OCI-LY7 (cell line): ENCODE results near the gene PIGQ. TPM values are rescaled to one million over a fixed set of nuclear protein-coding genes. Genes with fewer than 3 reads are reported as not detected.

Source experiments
- BruUV-seq: library from RNA; stranded (reverse); fragments of 400-500 nt; replicated peaks from 2 replicates; lab custom pipeline; 2021; lab: Mats Ljungman, UMichigan
- CTCF ChIA-PET: fragments of 300-600 bp; sonication (Branson Sonifier 250); formaldehyde crosslinking; loops from one replicate; lab custom pipeline; 2022; ENCODE audit warnings: antibody characterized with exemption; ENCODE audit not compliant: unreplicated experiment; lab: Charles Lee
- POLR2A ChIA-PET: fragments of 300-600 bp; sonication (Branson Sonifier 250); formaldehyde crosslinking; loops from one replicate; lab custom pipeline; 2022; ENCODE audit warnings: antibody characterized with exemption; lab: Charles Lee
- DNase-seq: peaks from one replicate; pipeline ENCODE4 v3.0.0-alpha.2; 2015; ENCODE audit warnings: low spot score
- H2AFZ ChIP-seq: fragments of 200-600 bp; sonication (generic), shearing (Covaris generic); 2 replicates; pipeline ENCODE4 v1.6.1; 2014; ENCODE audit warnings: mild to moderate bottlenecking, antibody characterized with exemption, low read length, moderate library complexity
- H3K27ac ChIP-seq: fragments of 200-600 bp; sonication (generic); 2 replicates; pipeline ENCODE4 v1.5.1; 2014; ENCODE audit warnings: mixed run types, low read depth, mild to moderate bottlenecking, moderate library complexity, low read length, inconsistent platforms; ENCODE audit not compliant: poor library complexity, severe bottlenecking
- H3K36me3 ChIP-seq: fragments of 200-600 bp; sonication (generic); 2 replicates; pipeline ENCODE4 v1.6.1; 2014; ENCODE audit warnings: mild to moderate bottlenecking, antibody characterized with exemption, low read length, moderate library complexity, mixed read lengths; ENCODE audit not compliant: insufficient read depth
- H3K4me1 ChIP-seq: fragments of 200-600 bp; sonication (generic); 2 replicates; pipeline ENCODE4 v1.5.1; 2014; ENCODE audit warnings: mild to moderate bottlenecking, low read length; ENCODE audit not compliant: insufficient read depth, poor library complexity, severe bottlenecking
- H3K4me2 ChIP-seq: fragments of 200-600 bp; sonication (generic); 2 replicates; pipeline ENCODE4 v1.6.1; 2014; ENCODE audit warnings: mild to moderate bottlenecking, low read length
- H3K4me3 ChIP-seq: fragments of 200-600 bp; sonication (generic); 2 replicates; pipeline ENCODE4 v1.5.1; 2014; ENCODE audit warnings: mild to moderate bottlenecking, low read depth, low read length; ENCODE audit not compliant: poor library complexity, severe bottlenecking
- H3K79me2 ChIP-seq: fragments of 200-600 bp; sonication (generic); 2 replicates; pipeline ENCODE4 v1.6.1; 2016; ENCODE audit warnings: low read depth, mild to moderate bottlenecking, low read length, moderate library complexity, mixed read lengths; ENCODE audit not compliant: insufficient read depth
- H3K9me2 ChIP-seq: fragments of 200-600 bp; sonication (generic); 2 replicates; pipeline ENCODE4 v1.6.1; 2016; ENCODE audit warnings: mild to moderate bottlenecking, low read length, mixed read lengths; ENCODE audit not compliant: insufficient read depth
- H3K9me3 ChIP-seq: fragments of 200-600 bp; sonication (generic); 2 replicates; pipeline ENCODE4 v1.6.1; 2014; ENCODE audit warnings: mild to moderate bottlenecking, mixed run types, low read length, mixed read lengths
- H4K20me1 ChIP-seq: fragments of 200-600 bp; sonication (generic); 2 replicates; pipeline ENCODE4 v1.6.1; 2014; ENCODE audit warnings: mild to moderate bottlenecking, antibody characterized with exemption, low read length, moderate library complexity, mixed read lengths; ENCODE audit not compliant: insufficient read depth
- EZH2phosphoT487 ChIP-seq: fragments of 200-600 bp; sonication (generic); IDR thresholded peaks from 2 replicates; pipeline ENCODE4 v1.6.1; 2018; ENCODE audit warnings: low read depth, borderline replicate concordance, mild to moderate bottlenecking, mixed run types, antibody characterized with exemption, low read length, moderate library complexity, mixed read lengths
- intact Hi-C: fragments of 100-400 bp; cut with micrococcal nuclease; formaldehyde crosslinking; loops from one replicate; pipeline ENCODE4 v1.10.0; 2022; ENCODE audit not compliant: unreplicated experiment
- total RNA-seq, 2 experiments: library from RNA; depleted of rRNA in 1 of 2; stranded (reverse); fragments of >200 nt in 1 of 2; shearing (Covaris generic) in 1 of 2; gene quantifications; 2 replicates each; pipeline ENCODE4 v1.2.3, GENCODE V29; 2014 to 2022
- TF ChIP-seq, protein P1 (sequence below): fragments of 200-600 bp; sonication (generic); conservative IDR thresholded peaks from 2 replicates; pipeline ENCODE4 v1.5.1; 2014; ENCODE audit warnings: mild to moderate bottlenecking, antibody characterized with exemption, low read length, moderate library complexity, mixed read lengths

The PIGQ gene
- total RNA-seq, 2 experiments from 2014 or later: 39.0 to 54.2 TPM

DNA sequence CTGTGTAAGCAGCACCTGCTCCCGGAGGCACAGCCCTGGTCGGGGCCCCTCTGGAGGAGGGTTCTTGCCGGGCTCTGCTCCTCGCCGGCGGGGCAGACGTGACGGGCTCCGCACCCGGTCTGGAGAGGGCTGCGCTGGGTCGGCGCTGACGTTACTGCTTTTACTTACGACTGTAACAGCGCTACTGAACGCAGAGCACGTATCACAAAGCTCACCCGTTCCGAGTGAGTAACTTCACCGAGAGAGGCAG lies 18.8 kb downstream of the PIGQ start:
- TF ChIP-seq EZH2phosphoT487: no peak
- TF ChIP-seq, protein P1, sequence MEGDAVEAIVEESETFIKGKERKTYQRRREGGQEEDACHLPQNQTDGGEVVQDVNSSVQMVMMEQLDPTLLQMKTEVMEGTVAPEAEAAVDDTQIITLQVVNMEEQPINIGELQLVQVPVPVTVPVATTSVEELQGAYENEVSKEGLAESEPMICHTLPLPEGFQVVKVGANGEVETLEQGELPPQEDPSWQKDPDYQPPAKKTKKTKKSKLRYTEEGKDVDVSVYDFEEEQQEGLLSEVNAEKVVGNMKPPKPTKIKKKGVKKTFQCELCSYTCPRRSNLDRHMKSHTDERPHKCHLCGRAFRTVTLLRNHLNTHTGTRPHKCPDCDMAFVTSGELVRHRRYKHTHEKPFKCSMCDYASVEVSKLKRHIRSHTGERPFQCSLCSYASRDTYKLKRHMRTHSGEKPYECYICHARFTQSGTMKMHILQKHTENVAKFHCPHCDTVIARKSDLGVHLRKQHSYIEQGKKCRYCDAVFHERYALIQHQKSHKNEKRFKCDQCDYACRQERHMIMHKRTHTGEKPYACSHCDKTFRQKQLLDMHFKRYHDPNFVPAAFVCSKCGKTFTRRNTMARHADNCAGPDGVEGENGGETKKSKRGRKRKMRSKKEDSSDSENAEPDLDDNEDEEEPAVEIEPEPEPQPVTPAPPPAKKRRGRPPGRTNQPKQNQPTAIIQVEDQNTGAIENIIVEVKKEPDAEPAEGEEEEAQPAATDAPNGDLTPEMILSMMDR: no peak
- H3K79me2 ChIP-seq: peaks cover 20% of the 10 kb centered on the region; the same call in 1 of the 2 replicates
- no peaks in the 10 kb centered on the region for H3K9me2 ChIP-seq
- intact Hi-C loops: no loop called here
- BruUV-seq: no TSS peak
- peaks cover 23% of the 10 kb centered on the region for H3K4me1 ChIP-seq
- no peak overlapping the region for H2AFZ ChIP-seq
- ChIA-PET CTCF (interaction anchor here (0.6 kb wide), 1 partner anchor 93 kb away, joined by 3 read pairs; no protein-coding TSS in a partner anchor), POLR2A (no interaction called here)
- peak overlapping the region; percentile 89 for H3K27ac ChIP-seq
- H3K4me3 ChIP-seq: peak overlapping the region; percentile 82
- H3K36me3 ChIP-seq: peaks cover 4% of the 10 kb centered on the region; the same call in 1 of the 2 replicates
- DNase-seq: peak; percentile 70
- H3K4me2 ChIP-seq: peak overlapping the region; percentile 80
- no peaks in the 10 kb centered on the region for H4K20me1 ChIP-seq
- H3K9me3 ChIP-seq: no peaks in the 10 kb centered on the region

DNA sequence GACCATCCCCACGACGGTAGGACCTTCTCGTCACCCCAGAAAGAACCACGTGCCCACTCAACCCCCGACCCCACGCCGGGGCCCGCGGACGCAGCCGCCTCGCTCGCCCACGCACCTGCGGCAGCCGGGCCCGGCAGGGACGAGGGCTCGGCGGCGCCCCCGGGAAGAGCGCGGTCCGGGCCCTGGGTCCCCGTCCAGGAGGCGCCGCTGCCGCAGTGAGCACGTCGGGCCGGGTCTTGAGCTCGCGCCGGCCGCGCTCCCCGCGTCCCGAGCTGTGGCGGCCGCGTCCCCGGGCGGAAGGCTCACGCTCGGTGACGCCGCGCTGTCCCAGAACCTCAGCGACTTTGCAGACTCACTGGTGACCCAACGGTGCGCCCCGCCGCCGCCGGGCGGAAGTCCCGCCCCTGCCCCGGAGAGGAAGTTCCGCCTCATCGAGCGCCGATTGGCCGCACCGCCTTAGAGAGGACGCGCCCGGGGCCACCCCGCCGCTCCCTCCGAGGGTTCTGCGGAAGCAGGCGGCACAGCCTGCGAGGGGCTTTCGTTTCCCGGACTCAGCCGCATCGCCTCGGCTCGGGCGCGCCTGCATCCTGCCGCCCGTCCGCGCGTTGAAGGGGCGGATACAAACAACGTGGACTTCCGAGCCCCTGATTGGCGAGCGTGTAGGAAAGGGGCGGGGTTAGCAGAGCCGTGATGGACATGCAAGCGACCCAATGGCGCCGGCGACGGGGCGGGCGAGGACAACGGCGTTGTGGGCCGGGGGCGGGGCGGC lies 19.3 kb downstream of the PIGQ start:
- intact Hi-C loops: loop anchor here (1.0 kb wide), 1 partner anchor 47 kb away; the partner anchor contains the start of gene METTL26
- Histone ChIP-seq H3K4me2 (peak overlapping the region; percentile 80), H3K4me3 (peak overlapping the region; percentile 82), H2AFZ (peak overlapping the region; percentile 56; the same call in 1 of the 2 replicates), H4K20me1 (no peaks in the 10 kb centered on the region), H3K9me3 (no peaks in the 10 kb centered on the region), H3K9me2 (no peaks in the 10 kb centered on the region), H3K36me3 (peaks cover 4% of the 10 kb centered on the region; the same call in 1 of the 2 replicates), H3K79me2 (peaks cover 20% of the 10 kb centered on the region; the same call in 1 of the 2 replicates), H3K4me1 (peaks cover 25% of the 10 kb centered on the region), H3K27ac (peak overlapping the region; percentile 89)
- ChIA-PET CTCF (interaction anchor here (0.6 kb wide), 1 partner anchor 92 kb away, joined by 3 read pairs; no protein-coding TSS in a partner anchor), POLR2A (no interaction called here)
- no TSS peak for BruUV-seq
- TF ChIP-seq, protein P1: no peak
- TF ChIP-seq EZH2phosphoT487: no peak
- peak; percentile 96 for DNase-seq
